HepG2 (cell line): ENCODE measurements around the gene NUFIP1. TPM values are rescaled to one million over a fixed set of nuclear protein-coding genes. Genes with fewer than 3 reads are reported as not detected.

ENCODE experiments used
- CSRNP2 ChIP-seq: sonication (generic); formaldehyde crosslinking; conservative IDR thresholded peaks from 2 replicates; pipeline ENCODE4 v1.8.0; 2022; ENCODE audit warnings: low read depth, missing genetic modification reagents
- EEA1 ChIP-seq: sonication (generic); formaldehyde crosslinking; IDR thresholded peaks from 2 replicates; pipeline ENCODE4 v1.5.1; 2020; ENCODE audit warnings: mild to moderate bottlenecking, missing genetic modification reagents, borderline replicate concordance
- MTA1 ChIP-seq: sonication (generic); formaldehyde crosslinking; IDR thresholded peaks from 2 replicates; pipeline ENCODE4 v1.4.0; 2020; ENCODE audit warnings: missing genetic modification reagents, mild to moderate bottlenecking, borderline replicate concordance
- NAIF1 ChIP-seq: sonication (generic); formaldehyde crosslinking; IDR thresholded peaks from 2 replicates; pipeline ENCODE4 v1.5.0; 2020; ENCODE audit warnings: mild to moderate bottlenecking, missing genetic modification reagents, borderline replicate concordance
- POLR2G ChIP-seq: fragments of 200-400 bp; formaldehyde crosslinking; IDR thresholded peaks from 2 replicates; pipeline ENCODE4 v1.6.1; 2018; ENCODE audit warnings: mild to moderate bottlenecking, low read depth, low read length, moderate library complexity
- SOX13 ChIP-seq, 3 experiments: fragments of 450-650 bp in 1 of 3; sonication (generic) in 1 of 3; formaldehyde crosslinking in 1 of 3; IDR thresholded peaks in 2 of 3; conservative IDR thresholded peaks in 1 of 3; 2 replicates each; pipeline versions ENCODE4 v1.5.0 to v1.6.1; 2016 to 2020; ENCODE audit warnings: antibody characterized with exemption in 1 of 3, mild to moderate bottlenecking in 1 of 3, missing compliant biosample characterization in 1 of 3, missing genetic modification reagents in 1 of 3, moderate library complexity in 1 of 3
- ZFP36 ChIP-seq: fragments of 150-350 bp; IDR thresholded peaks from 2 replicates; pipeline ENCODE4 v1.6.1; 2018; ENCODE audit warnings: borderline replicate concordance, low read length, low read depth; ENCODE audit not compliant: partially characterized antibody
- ZHX1 ChIP-seq: sonication (generic); formaldehyde crosslinking; IDR thresholded peaks from 2 replicates; pipeline ENCODE4 v1.8.1; 2022; ENCODE audit warnings: low read depth, mild to moderate bottlenecking, missing genetic modification reagents
- ZHX2 ChIP-seq, 2 experiments: sonication (generic) in 1 of 2; formaldehyde crosslinking in 1 of 2; IDR thresholded peaks; 2 replicates each; pipeline versions ENCODE4 v1.6.1 to v1.9.0; 2014 to 2022; ENCODE audit warnings: antibody characterized with exemption in 1 of 2, borderline replicate concordance in 1 of 2, inconsistent platforms in 1 of 2, low read depth in 1 of 2, missing genetic modification reagents in 1 of 2
- ZNF276 ChIP-seq: sonication (generic); formaldehyde crosslinking; IDR thresholded peaks from 2 replicates; pipeline ENCODE4 v1.4.0; 2020; ENCODE audit warnings: mild to moderate bottlenecking, low read depth, missing genetic modification reagents
- ZNF34 ChIP-seq: sonication (generic); formaldehyde crosslinking; IDR thresholded peaks from 2 replicates; pipeline ENCODE4 v1.4.0; 2020; ENCODE audit warnings: mild to moderate bottlenecking, missing genetic modification reagents, borderline replicate concordance
- ZNF451 ChIP-seq: sonication (generic); formaldehyde crosslinking; IDR thresholded peaks from 2 replicates; pipeline ENCODE4 v1.5.0; 2020; ENCODE audit warnings: mild to moderate bottlenecking, missing genetic modification reagents
- ZNF850 ChIP-seq: sonication (generic); formaldehyde crosslinking; conservative IDR thresholded peaks from 2 replicates; pipeline ENCODE4 v1.9.0; 2021; ENCODE audit warnings: mild to moderate bottlenecking, missing genetic modification reagents
- polyA plus RNA-seq, 8 experiments: library from polyadenylated mRNA; depleted of rRNA in 3 of 8; stranded (reverse) in 7 of 8; unstranded in 1 of 8; fragments of >200 nt; fragmentation: Illumina TruSeq in 4 of 8; extraction: Trizol in 4 of 8; gene quantifications; 2 replicates each; pipeline versions ENCODE4 v1.2.1 to v1.2.3, GENCODE V29; 2011 to 2016; ENCODE audit warnings: low read depth in 4 of 8, missing spikeins in 1 of 8, mixed read lengths in 1 of 8; ENCODE audit not compliant: insufficient read depth in 1 of 8
- total RNA-seq, 5 experiments: library from RNA; depleted of rRNA; stranded (reverse); fragments of >200 nt; fragmentation: Illumina TruSeq; extraction: Trizol; gene quantifications; 2 replicates each; pipeline ENCODE4 v1.2.3, GENCODE V29; 2016; ENCODE audit warnings: low read depth in 1 of 5

NUFIP1 gene
- total and polyA plus RNA-seq, 2 of the 13 experiments (the other 11 are each of a cell fraction or from before 2014, with no cell fraction given) = 1.9 to 10.3 TPM

- TF ChIP-seq CSRNP2 (CRISPR knock-in tag) (no peak), ZNF850 (CRISPR knock-in tag) (no peak), MTA1 (peak; percentile 60; the same call in 1 of the 2 replicates), ZNF451 (peak; percentile 74; the same call in 1 of the 2 replicates), ZHX1 (CRISPR knock-in tag) (no peak), EEA1 (CRISPR knock-in tag) (no peak), NAIF1 (CRISPR knock-in tag) (0 out of 2 replicates have a peak, but pooled peaks have one; percentile 49), ZNF34 (CRISPR knock-in tag) (no peak), SOX13 (IDR thresholded peaks at IDR 0.05) (0 out of 2 replicates have a peak, but pooled peaks have one; percentile 1), SOX13 (CRISPR knock-in tag; conservative IDR thresholded peaks at IDR 0.05 in 1 of 2, IDR thresholded peaks at IDR 0.05 in 1 of 2) (no peak), ZFP36 (no peak), POLR2G (peak; percentile 77), ZNF276 (no peak), ZHX2 (IDR thresholded peaks at IDR 0.05; ENCODE audit: low read depth) (peak; percentile 56; the same call in 1 of the 2 replicates), ZHX2 (CRISPR knock-in tag; IDR thresholded peaks at IDR 0.05; ENCODE audit: borderline replicate concordance) (no peak)
These were observed 70.8 kb downstream of the NUFIP1 start (continued) for GRCh38 chr13:44918326-44919103.
